GM21515 (cell line): Measurements from ENCODE around the gene RERE.

Source experiments
- ATAC-seq: cut with Tn5 transposase; IDR thresholded peaks from one replicate; pipeline ENCODE4 v1.9.1; 2021; ENCODE audit not compliant: unreplicated experiment

Gene RERE

DNA sequence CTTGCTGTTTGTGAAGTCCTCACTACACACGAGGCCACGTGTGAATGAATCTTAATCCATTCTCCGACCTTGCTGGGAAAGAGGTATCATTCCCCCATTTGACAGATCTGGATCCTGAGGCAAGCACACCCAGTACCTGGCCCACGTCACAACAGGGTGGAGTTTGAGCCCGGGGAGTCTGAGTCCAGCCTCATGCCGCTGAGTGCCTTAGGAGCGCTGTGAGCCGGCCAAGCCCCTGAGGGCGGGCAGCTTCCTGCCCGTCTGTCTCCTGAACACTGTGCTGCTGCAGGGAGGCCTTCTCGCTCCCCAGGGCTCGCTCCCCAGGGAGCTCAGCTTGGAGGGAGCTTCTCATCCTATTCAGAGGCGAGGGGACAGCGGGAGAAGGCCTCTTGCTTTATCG lies 469.8 kb downstream of the RERE start:
- ATAC-seq, result no peak

DNA sequence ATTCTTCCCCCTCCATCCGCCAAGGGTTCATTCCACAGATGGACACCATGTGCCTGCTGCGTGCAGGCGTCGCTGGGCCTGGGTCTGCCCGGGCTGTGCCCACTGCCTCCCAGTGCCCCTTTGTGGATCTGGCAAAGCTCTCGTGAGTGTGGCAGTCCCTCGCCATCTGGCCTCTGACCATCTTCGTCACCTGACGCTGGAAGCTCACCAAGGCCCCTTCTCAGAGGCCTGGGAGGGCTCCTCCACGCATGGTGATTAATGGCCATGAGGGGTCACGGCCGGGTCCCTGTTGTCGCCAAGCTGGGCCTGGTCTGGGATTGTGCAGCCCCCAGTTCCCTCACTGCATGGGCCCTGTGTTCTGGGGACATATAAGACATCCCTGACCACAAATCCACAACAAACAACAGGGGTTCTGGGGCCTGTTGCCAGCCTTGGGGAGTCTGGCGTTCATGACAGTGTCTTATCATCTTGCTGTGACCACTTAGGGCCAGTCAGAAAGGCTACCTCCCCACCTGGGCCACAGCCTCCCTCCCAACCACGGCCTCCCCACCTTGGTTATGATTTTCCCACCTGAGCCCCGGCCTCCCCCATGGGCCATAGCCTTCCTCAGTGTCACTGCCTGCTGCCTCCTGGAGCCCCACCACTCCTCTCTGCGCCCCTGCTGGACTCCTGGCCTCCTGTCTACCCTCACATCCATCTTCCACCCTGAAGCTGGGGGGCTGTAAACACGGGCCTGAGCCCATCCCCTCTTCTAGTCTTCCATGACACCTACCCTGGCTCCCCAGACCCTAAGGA lies 471.6 kb downstream of the RERE start:
- no peak for ATAC-seq

DNA sequence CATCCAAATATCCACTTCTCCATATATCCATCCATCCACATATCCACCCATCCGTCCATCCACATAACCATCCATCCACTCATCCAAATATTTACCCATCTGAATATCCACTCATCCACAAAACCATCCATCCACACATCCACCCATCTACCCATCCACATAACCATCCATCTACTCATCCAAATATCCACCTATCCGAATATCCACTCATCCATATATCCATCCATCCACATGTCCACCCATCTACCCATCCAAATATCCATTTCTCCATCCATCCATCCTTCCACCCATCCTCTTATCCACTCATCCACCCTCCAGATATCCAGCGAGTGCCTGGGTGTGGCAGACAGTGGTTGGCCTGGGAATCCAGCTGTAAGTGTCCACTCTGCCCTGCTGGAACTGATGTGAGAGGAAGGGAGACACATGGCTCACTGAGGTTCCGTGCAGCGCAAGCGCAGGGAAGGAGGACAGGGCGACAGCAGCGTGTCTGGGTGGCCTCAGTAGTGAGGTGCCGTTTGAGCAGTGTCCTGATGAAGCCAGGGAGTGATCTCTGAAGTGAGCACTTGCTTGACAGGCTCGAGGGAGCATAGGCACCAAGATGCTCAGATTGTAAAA lies 472.4 kb downstream of the RERE start:
- ATAC-seq, result no peak

DNA sequence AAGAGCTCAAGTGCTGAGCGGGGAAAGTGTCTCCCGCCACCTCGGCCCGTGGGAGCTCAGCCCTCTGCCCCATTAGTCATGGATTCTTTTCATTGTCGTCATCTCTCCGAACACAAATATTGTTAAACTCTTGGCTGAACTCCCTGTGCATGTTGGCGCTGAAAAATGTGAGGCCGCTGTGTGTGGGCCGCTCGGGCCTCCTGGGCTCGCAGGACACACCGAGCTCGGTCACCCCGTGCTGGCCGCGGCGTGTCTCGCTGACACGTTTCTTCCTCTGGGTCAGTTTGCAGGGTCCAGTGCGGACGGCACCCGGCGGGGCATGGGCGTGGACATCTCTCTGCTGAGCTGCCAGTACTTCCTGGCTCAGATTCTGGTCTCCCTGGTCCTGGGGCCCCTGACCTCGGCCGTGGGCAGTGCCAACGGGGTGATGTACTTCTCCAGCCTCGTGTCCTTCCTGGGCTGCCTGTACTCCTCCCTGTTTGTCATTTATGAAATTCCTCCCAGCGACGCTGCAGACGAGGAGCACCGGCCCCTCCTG lies 473.9 kb downstream of the RERE start:
- ATAC-seq, result no peak

DNA sequence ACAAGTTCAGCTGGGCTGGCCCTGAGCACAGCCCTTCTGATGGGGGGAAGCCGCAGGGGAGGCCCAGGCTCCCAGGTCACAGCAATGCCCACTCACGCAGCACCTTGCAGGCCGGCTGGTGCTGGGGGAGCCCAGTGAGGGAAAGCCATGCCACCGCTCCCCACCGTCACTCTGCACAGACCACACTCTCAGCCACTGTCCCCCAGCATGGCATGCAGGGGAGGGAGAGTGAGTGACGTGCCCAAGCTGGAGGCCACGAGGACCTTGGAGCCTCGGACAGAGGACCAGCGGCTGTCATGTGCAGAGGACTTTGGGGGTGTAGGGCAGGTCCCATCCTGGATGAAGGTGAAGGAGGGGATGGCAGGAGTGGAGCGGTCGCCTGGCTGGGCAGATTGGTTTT lies 474.4 kb downstream of the RERE start:
- no peak for ATAC-seq

DNA sequence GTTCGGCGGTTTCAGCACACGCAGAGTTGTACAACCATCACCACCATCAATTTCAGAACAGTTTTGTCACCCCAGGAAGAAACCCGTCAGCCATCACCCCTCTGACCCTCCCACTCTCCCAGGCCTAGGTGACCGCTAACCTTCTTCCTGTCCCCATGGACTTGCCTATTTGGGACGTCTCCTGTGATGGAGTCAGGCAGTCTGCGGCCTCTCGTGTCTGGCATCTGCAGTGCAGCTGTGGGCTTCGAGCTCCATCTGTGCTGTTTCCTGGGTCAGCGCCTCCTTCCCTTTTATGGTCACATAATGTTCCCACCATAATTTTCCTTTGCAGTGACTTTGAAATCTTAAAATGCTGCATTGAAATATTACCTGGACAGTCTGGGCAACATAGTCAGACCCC lies 475.1 kb downstream of the RERE start:
- no peak for ATAC-seq

- no peak for ATAC-seq
Observed at GRCh38 chr1:8340448-8340847, 477.0 kb downstream of the RERE start.

- no peak for ATAC-seq
Observed at GRCh38 chr1:8339203-8339600, 478.2 kb downstream of the RERE start.

- no peak for ATAC-seq
Observed at GRCh38 chr1:8338526-8339202, 478.8 kb downstream of the RERE start.

GRCh38 chr1:8337776-8338525 lies 479.5 kb downstream of the RERE start:
- ATAC-seq, result no peak

DNA sequence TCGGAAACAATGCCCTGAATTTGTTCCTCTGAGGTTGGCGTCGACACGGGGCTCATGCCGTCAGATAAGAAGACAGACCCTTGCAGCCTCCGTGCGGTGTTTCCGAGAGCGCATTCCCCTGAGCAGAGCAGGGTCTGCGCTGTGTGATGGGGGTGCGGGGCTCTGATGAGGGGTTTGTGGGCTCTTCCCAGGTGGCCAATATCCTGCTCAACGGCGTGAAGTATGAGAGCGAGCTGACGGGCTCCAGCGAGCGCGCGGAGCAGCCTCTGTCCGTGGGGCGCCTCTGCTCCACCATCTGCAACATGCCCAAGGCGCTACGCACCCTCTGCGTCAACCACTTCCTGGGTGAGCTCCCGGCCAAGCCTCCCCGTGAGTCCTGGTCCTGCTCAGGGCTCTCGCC lies 482.2 kb downstream of the RERE start:
- no peak for ATAC-seq

DNA sequence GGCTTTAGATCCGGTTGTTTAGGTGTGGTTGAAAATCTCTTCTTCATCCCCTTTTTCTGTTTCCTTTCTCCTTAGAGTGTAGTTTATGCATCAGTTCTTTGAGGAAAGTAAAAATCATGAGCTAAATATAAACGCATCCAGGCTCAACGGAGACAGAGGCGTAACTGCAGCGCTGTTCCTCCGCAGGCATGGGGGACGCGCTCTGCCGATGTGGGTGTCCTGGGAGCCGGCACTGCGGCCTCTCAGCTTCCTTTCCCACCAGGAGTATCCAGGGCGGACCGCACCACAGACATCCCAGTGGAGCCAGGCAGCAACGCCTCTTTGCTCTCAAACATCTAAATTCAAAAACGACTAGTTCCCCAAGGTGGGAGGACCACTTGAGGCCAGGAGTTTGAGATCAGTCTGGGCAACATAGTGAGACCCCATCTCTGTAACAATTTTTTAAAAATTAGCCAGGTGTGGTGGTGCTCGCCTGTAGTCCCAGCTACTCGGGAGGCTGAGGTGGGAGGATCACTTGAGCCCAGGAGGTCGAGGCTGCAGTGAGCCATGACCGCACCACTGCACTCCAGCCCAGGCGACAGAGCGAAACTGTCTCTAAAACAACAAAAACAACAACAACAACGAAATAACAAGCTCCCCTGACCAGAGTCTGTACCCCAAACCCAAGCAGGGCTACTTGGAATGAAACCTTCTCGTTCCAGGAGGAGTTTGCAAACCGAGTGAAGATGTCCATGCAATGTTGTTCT lies 483.2 kb downstream of the RERE start:
- no peak for ATAC-seq

- ATAC-seq, result no peak
Observed at GRCh38 chr1:8333246-8333987, 484.0 kb downstream of the RERE start.

DNA sequence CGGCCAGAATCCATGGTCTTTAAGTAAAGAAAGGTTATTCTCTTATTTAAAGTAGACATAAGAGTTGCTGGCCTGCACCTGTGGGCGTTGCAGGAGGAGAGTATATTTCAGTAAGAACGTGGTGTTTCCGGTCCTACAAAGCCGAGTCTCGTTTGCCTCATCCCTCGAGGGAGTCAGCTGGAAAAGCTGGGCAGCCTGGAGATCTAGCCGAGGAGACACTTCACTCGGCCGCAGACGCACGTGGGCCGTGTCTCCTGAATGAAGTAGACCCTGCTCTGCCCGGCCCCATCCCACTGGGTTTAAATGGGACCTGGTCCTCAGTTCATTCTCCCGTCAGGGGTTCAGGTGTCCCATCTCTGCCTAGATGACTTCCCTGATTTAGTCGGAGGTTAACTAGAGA lies 484.6 kb downstream of the RERE start:
- no peak for ATAC-seq

DNA sequence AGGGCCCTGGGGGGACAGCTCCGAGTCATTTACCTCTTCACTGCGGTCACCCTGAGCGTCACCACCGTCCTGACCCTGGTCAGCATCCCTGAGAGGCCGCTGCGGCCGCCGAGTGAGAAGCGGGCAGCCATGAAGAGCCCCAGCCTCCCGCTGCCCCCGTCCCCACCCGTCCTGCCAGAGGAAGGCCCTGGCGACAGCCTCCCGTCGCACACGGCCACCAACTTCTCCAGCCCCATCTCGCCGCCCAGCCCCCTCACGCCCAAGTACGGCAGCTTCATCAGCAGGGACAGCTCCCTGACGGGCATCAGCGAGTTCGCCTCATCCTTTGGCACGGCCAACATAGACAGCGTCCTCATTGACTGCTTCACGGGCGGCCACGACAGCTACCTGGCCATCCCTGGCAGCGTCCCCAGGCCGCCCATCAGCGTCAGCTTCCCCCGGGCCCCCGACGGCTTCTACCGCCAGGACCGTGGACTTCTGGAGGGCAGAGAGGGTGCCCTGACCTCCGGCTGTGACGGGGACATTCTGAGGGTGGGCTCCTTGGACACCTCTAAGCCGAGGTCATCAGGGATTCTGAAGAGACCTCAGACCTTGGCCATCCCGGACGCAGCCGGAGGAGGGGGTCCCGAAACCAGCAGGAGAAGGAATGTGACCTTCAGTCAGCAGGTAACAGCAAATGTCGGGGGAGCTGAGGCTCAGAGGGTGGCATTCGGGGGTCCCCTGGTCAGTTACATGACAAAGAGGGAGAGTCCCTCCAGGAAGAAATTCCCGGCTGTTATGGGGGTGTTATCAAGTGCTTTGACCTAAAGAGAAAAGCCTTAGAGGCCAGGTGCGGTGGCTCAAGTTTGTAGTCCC lies 486.9 kb downstream of the RERE start:
- no peak for ATAC-seq

- no peak for ATAC-seq
Observed at GRCh38 chr1:8329858-8330257, 487.6 kb downstream of the RERE start.

- ATAC-seq, result no peak
Observed at GRCh38 chr1:8329439-8329838, 488.0 kb downstream of the RERE start.

GRCh38 chr1:8328271-8328670 lies 489.2 kb downstream of the RERE start:
- ATAC-seq, result no peak

DNA sequence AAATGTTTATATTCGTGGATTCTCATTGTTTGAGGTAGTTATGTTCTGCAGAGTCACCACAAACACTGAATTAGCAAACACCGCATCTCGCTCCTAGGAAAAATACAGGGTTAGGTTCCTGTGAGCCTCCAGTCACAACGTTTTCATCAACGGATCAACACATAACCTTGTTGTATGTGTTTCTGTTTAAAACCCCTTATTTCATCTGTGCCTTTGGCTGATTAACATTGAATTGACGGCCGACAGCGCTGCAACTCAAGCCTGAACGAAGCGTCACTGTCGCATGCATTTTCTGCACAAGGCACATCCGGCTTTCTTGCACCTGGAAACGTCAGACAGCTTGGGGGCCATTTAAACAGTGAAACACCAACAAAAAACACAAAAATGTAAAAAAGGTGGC lies 491.2 kb downstream of the RERE start:
- ATAC-seq, result no peak
